Subcutaneous adipose tissue (tissue), 4 donors: ENCODE measurements around the gene WDFY1. TPM values are rescaled to one million over a fixed set of nuclear protein-coding genes. Genes with fewer than 3 reads are reported as not detected.

ENCODE experiments used
- CTCF ChIP-seq: fragments of 450-650 bp; IDR thresholded peaks from one replicate; pipeline ENCODE4 v1.5.1; 2016; ENCODE audit warnings: low read depth, mild to moderate bottlenecking, control low read depth, antibody characterized with exemption, moderate library complexity
- total RNA-seq, 4 donors: library from RNA; depleted of rRNA; stranded (reverse); fragments of >200 nt; gene quantifications; one replicate each; pipeline ENCODE4 v1.1.0, GENCODE V29; 2016

WDFY1 gene
- total RNA-seq, 4 donors from 2014 or later = 38.1 to 55.2 (median 45.6) TPM

- TF ChIP-seq CTCF = no peak
These were observed 43.8 kb downstream of the WDFY1 start for GRCh38 chr2:223901311-223901710.

- no peak for TF ChIP-seq CTCF
These were observed 44.6 kb downstream of the WDFY1 start for GRCh38 chr2:223900531-223900930.

DNA sequence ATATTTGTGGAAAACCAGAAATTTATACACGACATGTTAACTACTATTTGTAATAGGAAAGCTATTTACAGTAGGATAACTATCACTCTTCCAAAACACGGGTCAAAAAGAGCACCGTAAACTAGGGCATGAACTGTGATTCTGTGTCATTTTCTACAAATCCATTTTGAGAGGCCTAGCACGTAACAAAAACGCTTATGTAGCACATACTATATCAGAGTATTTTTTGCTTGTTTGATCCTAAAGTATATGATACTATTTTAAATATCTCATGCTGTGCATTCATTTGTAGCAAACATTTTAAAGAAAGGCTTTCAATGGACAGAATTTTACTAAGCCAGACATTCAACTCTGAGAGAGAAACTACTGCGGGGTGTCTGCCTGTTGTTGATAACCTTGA, 45.1 kb downstream of the WDFY1 start:
- TF ChIP-seq CTCF = no peak

DNA sequence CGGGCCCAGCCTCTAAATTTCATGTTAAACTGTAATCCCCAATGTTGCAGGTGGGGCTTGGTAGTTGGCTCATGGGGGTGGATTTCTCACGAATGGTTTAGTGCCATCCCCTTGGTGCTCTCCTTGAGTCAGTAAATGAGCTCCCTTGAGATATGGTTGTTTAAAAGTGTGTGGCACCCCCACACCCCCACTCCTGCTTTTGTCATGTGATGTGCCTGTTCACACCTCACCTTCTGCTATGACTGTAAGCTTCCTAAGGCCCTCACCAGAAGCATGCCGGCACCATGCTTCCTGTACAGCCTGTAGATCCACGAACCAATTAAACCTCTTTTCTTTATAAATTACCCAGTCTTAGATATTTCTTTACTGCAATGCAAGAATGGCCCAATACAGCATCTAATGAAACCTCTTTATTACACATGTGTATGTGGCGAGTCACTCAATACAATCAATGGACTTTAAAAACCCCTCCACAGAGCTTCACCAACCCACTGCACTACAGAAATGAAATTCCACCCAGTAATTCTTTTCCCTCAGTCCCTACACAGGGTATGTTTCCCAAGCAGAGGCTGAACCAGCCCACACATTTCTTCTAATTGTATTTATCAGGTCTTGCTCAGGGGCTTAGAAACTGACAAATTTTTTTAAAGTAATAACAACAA, 47.3 kb downstream of the WDFY1 start:
- TF ChIP-seq CTCF = no peak

- TF ChIP-seq CTCF = no peak
These were observed 48.3 kb downstream of the WDFY1 start for GRCh38 chr2:223896833-223897311.

DNA sequence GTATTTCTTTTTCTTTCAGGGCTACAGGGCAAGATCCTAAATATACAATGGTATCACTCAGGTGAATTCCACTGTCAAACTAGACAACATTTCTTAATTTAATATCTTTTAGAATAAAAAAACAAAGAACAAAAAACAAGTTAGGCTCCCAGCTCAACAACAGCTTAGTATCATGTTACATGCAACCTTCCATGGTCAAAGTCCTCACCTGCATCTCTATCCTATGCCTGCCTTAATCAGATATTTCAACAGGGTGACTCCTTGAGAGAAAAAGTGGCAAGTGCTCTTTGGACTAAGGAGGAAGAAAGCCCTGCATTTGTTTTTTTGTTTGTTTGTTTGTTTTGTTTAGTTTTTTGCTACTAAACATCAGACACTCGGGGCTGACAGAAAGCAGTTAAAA, 50.2 kb downstream of the WDFY1 start:
- no peak for TF ChIP-seq CTCF

- TF ChIP-seq CTCF = no peak
These were observed 51.1 kb downstream of the WDFY1 start for GRCh38 chr2:223894009-223894408.
